HG03060 (cell line): ENCODE measurements around the gene TIGD2.

Source experiments
- ATAC-seq: cut with Tn5 transposase; IDR thresholded peaks from one replicate; pipeline ENCODE4 v1.9.1; 2021; ENCODE audit warnings: low read depth, moderate number of reproducible peaks; ENCODE audit not compliant: unreplicated experiment

The TIGD2 gene

GRCh38 chr4:89158884-89159503 lies 47.7 kb downstream of the TIGD2 start:
- no peak for ATAC-seq

- no peak for ATAC-seq
Observed at GRCh38 chr4:89160806-89161205, 49.5 kb downstream of the TIGD2 start.

GRCh38 chr4:89161841-89162240 lies 50.5 kb downstream of the TIGD2 start:
- no peak for ATAC-seq

- no peak for ATAC-seq
Observed at GRCh38 chr4:89162496-89162895, 51.2 kb downstream of the TIGD2 start.

- ATAC-seq: no peak
Observed at GRCh38 chr4:89162987-89163386, 51.7 kb downstream of the TIGD2 start.

- no peak for ATAC-seq
Observed at GRCh38 chr4:89164400-89164799, 53.1 kb downstream of the TIGD2 start.
